K562 (cell line): Measurements from ENCODE around the gene PTTG1IP. TPM values are rescaled to one million over a fixed set of nuclear protein-coding genes. Genes with fewer than 3 reads are reported as not detected.

Experiments
- ATAC-seq: fragments of 200-7000 bp; cut with Tn5 transposase; 3 replicates; pipeline ENCODE4 v1.9.1; 2020; ENCODE audit warnings: moderate library complexity
- BruUV-seq: library from RNA; stranded (reverse); fragments of 400-500 nt; replicated peaks from 2 replicates; lab custom pipeline; 2021; lab: Mats Ljungman, UMichigan
- CTCF ChIA-PET: fragments of 300-600 bp; formaldehyde crosslinking; extraction: SDS; loops from one replicate; lab custom pipeline; 2021; ENCODE audit warnings: low intra/inter-chr PET ratio; lab: Yijun Ruan, JAX
- POLR2A ChIA-PET: fragments of 300-600, 350-650 bp; sonication (Branson Sonifier 250); formaldehyde crosslinking; extraction: SDS; loops from one replicate; lab custom pipeline; 2021; ENCODE audit warnings: antibody characterized with exemption, inconsistent platforms; lab: Yijun Ruan, JAX
- DNase-seq, 4 experiments: peaks; one replicate each; pipeline versions ENCODE4 v3.0.0 to v3.0.0-alpha.2; 2011 to 2018; ENCODE audit warnings: low spot score in 3 of 4, mixed read lengths in 3 of 4; ENCODE audit errors: extremely low read depth in 1 of 4
- FAIRE-seq: peaks from 2 replicates; lab custom pipeline; 2011; peaks lifted over from hg19 to GRCh38; lab: Jason Lieb, UNC
- H2AFZ ChIP-seq: 2 replicates; pipeline ENCODE4 v1.6.0; 2011; ENCODE audit warnings: low read depth, low read length, control low read depth, inconsistent platforms
- H3K27ac ChIP-seq: fragments of 200-600 bp; 3 replicates; pipeline ENCODE4 v1.8.0; 2011; ENCODE audit warnings: low read depth, mild to moderate bottlenecking, control low read depth, inconsistent platforms, low read length, moderate library complexity, mixed read lengths; ENCODE audit errors: extremely low read depth
- H3K27me3 ChIP-seq, 2 experiments: fragments of 300-600 bp in 1 of 2; 2 replicates in 1 of 2; 3 replicates in 1 of 2; pipeline versions ENCODE4 v1.6.0 to v1.8.0; 2011; ENCODE audit warnings: inconsistent platforms in 2 of 2, low read length in 2 of 2, mild to moderate bottlenecking in 1 of 2, mixed read lengths in 1 of 2, moderate library complexity in 1 of 2; ENCODE audit not compliant: control insufficient read depth in 2 of 2, insufficient read depth in 2 of 2
- H3K36me3 ChIP-seq: fragments of 300-600 bp; 3 replicates; pipeline ENCODE4 v1.8.0; 2011; ENCODE audit warnings: mild to moderate bottlenecking, low read length, inconsistent platforms; ENCODE audit not compliant: control insufficient read depth, insufficient read depth
- H3K4me1 ChIP-seq, 2 experiments: fragments of 200-600 bp in 1 of 2; replicated peaks in 1 of 2; 2 replicates in 1 of 2; 3 replicates in 1 of 2; pipeline versions ENCODE4 v1.5.1 to v1.8.0; 2011; ENCODE audit warnings: inconsistent platforms in 2 of 2, low read length in 2 of 2, mild to moderate bottlenecking in 1 of 2, mixed read lengths in 1 of 2, moderate library complexity in 1 of 2; ENCODE audit not compliant: control insufficient read depth in 2 of 2, insufficient read depth in 2 of 2
- H3K4me2 ChIP-seq: 2 replicates; pipeline ENCODE4 v1.6.1; 2011; ENCODE audit warnings: low read length, control low read depth, inconsistent platforms, mixed read lengths; ENCODE audit not compliant: insufficient read depth
- H3K4me3 ChIP-seq: fragments of 200-600 bp; sonication (generic), shearing (Covaris generic); 2 replicates; pipeline ENCODE4 v1.5.1; 2016; ENCODE audit warnings: control low read depth, inconsistent platforms
- H3K79me2 ChIP-seq: fragments of 200-600 bp; 3 replicates; pipeline ENCODE4 v1.8.0; 2011; ENCODE audit warnings: low read length, inconsistent platforms; ENCODE audit not compliant: control insufficient read depth, insufficient read depth
- H3K9ac ChIP-seq, 2 experiments: 2 replicates each; pipeline versions ENCODE4 v1.6.0 to v1.6.1; 2011; ENCODE audit warnings: low read depth in 2 of 2, low read length in 2 of 2, control low read depth in 1 of 2, inconsistent platforms in 1 of 2, mild to moderate bottlenecking in 1 of 2, mixed read lengths in 1 of 2; ENCODE audit not compliant: insufficient read depth in 1 of 2
- H3K9me1 ChIP-seq: one replicate; pipeline ENCODE4 v1.6.0; 2011; ENCODE audit warnings: inconsistent platforms, mild to moderate bottlenecking, low read length, moderate library complexity; ENCODE audit not compliant: control insufficient read depth, insufficient read depth
- H3K9me3 ChIP-seq: replicated peaks from 2 replicates; pipeline ENCODE4 v1.5.1; 2011; ENCODE audit warnings: low read depth, low read length, inconsistent platforms; ENCODE audit not compliant: control insufficient read depth, insufficient read depth
- H4K20me1 ChIP-seq: replicated peaks from 2 replicates; pipeline ENCODE4 v1.6.1; 2011; ENCODE audit warnings: low read length, inconsistent platforms, mixed read lengths; ENCODE audit not compliant: control insufficient read depth, insufficient read depth
- USF1 ChIP-seq: sonication (generic); formaldehyde crosslinking; IDR thresholded peaks from 2 replicates; pipeline ENCODE4 v1.9.0; 2022; ENCODE audit warnings: mild to moderate bottlenecking, missing genetic modification reagents
- WGBS: fragments of 100-300 bp; shearing (Covaris generic); methylation state at CpG from one replicate; pipeline ENCODE4 v1.1.6; 2016; ENCODE audit warnings: low coverage, mixed read lengths; ENCODE audit not compliant: insufficient coverage; ENCODE audit errors: missing lambda C conversion rate; 5-methylcytosine and 5-hydroxymethylcytosine counted together
- in situ Hi-C: fragments of 300-500 bp; cut with MboI; formaldehyde crosslinking; loops from 4 replicates; pipeline ENCODE4 v1.15.0; 2018; ENCODE audit warnings: inconsistent platforms, mixed read lengths
- intact Hi-C: fragments of 100-400 bp; cut with micrococcal nuclease; formaldehyde crosslinking; loops from 2 replicates; pipeline ENCODE4 v1.14.2; 2022
- polyA plus RNA-seq, 8 experiments: library from polyadenylated mRNA; depleted of rRNA in 4 of 8; stranded (reverse) in 5 of 8; unstranded in 3 of 8; fragments of >200 nt; fragmentation: Nextera tagmentation in 2 of 8; fragmentation: Illumina TruSeq in 1 of 8; extraction: Ambion mirVana in 2 of 8; extraction: Trizol in 1 of 8; gene quantifications; 2 replicates each; pipeline versions ENCODE4 v1.2.1 to v1.2.3, GENCODE V29; 2011 to 2014; ENCODE audit warnings: inconsistent platforms in 1 of 8, missing spikeins in 1 of 8
- total RNA-seq, 7 experiments: library from RNA; depleted of rRNA in 6 of 7; stranded (reverse); fragments of >200 nt in 6 of 7; fragmentation: Illumina TruSeq in 2 of 7; extraction: Trizol in 2 of 7; gene quantifications; 2 replicates each; pipeline versions ENCODE4 v1.2.1 to v1.2.3, GENCODE V29; 2011 to 2021; ENCODE audit warnings: low replicate concordance in 1 of 7
- TF ChIP-seq, protein P1 (sequence below): fragments of 450-650 bp; conservative IDR thresholded peaks from 2 replicates; pipeline ENCODE4 v1.6.1; 2016; ENCODE audit warnings: missing genetic modification characterization, low read depth, mild to moderate bottlenecking, control low read depth, missing compliant biosample characterization

PTTG1IP gene
- total and polyA plus RNA-seq, 9 of the 15 experiments (the other 6 are each of a cell fraction or from before 2014, with no cell fraction given) = 5.0 to 99.3 (median 82.4) TPM

GRCh38 chr21:44890961-44891541 lies 17.6 kb upstream of the PTTG1IP start:
- ChIA-PET POLR2A (interaction anchor here (0.5 kb wide), 1 partner anchor 17 kb away, joined by 3 read pairs; the partner anchor contains the start of gene PTTG1IP), CTCF (no interaction called here)
- no peak overlapping the region for H2AFZ ChIP-seq
- H3K4me1 ChIP-seq = peaks cover 0 to 70% of the 10 kb centered on the region in 2 experiments; a peak in 4 of 5 replicates
- no peak overlapping the region for H3K27ac ChIP-seq
- 0 out of 2 replicates have a peak, but pooled peaks have one; percentile 0 for TF ChIP-seq USF1 (CRISPR knock-in tag)
- TF ChIP-seq, protein P1, sequence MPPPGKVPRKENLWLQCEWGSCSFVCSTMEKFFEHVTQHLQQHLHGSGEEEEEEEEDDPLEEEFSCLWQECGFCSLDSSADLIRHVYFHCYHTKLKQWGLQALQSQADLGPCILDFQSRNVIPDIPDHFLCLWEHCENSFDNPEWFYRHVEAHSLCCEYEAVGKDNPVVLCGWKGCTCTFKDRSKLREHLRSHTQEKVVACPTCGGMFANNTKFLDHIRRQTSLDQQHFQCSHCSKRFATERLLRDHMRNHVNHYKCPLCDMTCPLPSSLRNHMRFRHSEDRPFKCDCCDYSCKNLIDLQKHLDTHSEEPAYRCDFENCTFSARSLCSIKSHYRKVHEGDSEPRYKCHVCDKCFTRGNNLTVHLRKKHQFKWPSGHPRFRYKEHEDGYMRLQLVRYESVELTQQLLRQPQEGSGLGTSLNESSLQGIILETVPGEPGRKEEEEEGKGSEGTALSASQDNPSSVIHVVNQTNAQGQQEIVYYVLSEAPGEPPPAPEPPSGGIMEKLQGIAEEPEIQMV (tag) = no peak
- no peaks in the 10 kb centered on the region for H3K36me3 ChIP-seq
- H3K9me1 ChIP-seq = peaks cover 3% of the 10 kb centered on the region
- FAIRE-seq (no peak), DNase-seq (no peak), ATAC-seq (no peak)
- no TSS peak for BruUV-seq
- no peak overlapping the region for H3K4me3 ChIP-seq
- H3K27me3 ChIP-seq = peaks cover 33 to 88% of the 10 kb centered on the region in 2 experiments; a peak in 4 of 5 replicates
- intact Hi-C loops (no loop called here), in situ Hi-C loops (no loop called here)
- no peaks in the 10 kb centered on the region for H3K79me2 ChIP-seq
- H3K9me3 ChIP-seq = no peaks in the 10 kb centered on the region
- H4K20me1 ChIP-seq = peaks cover 24% of the 10 kb centered on the region
- H3K9ac ChIP-seq = peak overlapping the region in 1 of 2 experiments; percentile 8; a peak in 1 of 4 replicates
- 6% methylated on average over 8 of the region's 9 CpGs for WGBS
- H3K4me2 ChIP-seq = no peak overlapping the region
